GM12865 (cell line): ENCODE measurements around the gene P3H2.

Experiments
- DNase-seq: peaks from one replicate; pipeline ENCODE4 v3.0.0; 2010; ENCODE audit warnings: low read depth
- H3K4me3 ChIP-seq: 2 replicates; pipeline ENCODE4 v1.5.1; 2011; ENCODE audit warnings: mild to moderate bottlenecking, low read depth, low read length, control low read depth
- TF ChIP-seq, protein P1 (sequence below): IDR thresholded peaks from 2 replicates; pipeline ENCODE4 v1.5.1; 2011; ENCODE audit warnings: low read length, control low read depth, low read depth, inconsistent platforms; ENCODE audit not compliant: insufficient read depth; ENCODE audit errors: missing control alignments

P3H2 gene

DNA sequence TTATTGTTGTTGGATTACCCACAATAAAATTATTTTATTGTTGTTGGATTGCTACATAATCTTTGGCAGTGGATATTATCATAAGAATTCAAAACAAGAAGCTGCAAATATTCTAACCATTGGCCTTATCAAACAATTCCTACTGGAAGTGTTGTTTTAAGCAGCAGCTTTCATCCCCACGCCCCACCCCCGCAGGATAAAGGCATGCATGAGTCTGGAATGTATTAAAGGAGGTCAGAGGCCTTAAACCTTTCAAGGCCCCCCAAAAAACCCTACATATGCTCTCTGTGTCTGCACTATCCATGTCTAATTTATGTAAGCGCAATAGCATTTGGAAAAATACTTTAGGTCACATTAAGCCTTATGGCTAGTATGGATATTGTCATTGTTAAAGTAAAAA is 23.1 kb downstream of the P3H2 start:
- TF ChIP-seq, protein P1, sequence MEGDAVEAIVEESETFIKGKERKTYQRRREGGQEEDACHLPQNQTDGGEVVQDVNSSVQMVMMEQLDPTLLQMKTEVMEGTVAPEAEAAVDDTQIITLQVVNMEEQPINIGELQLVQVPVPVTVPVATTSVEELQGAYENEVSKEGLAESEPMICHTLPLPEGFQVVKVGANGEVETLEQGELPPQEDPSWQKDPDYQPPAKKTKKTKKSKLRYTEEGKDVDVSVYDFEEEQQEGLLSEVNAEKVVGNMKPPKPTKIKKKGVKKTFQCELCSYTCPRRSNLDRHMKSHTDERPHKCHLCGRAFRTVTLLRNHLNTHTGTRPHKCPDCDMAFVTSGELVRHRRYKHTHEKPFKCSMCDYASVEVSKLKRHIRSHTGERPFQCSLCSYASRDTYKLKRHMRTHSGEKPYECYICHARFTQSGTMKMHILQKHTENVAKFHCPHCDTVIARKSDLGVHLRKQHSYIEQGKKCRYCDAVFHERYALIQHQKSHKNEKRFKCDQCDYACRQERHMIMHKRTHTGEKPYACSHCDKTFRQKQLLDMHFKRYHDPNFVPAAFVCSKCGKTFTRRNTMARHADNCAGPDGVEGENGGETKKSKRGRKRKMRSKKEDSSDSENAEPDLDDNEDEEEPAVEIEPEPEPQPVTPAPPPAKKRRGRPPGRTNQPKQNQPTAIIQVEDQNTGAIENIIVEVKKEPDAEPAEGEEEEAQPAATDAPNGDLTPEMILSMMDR, result no peak
- peak overlapping the region; percentile 42 for H3K4me3 ChIP-seq
- no peak for DNase-seq

DNA sequence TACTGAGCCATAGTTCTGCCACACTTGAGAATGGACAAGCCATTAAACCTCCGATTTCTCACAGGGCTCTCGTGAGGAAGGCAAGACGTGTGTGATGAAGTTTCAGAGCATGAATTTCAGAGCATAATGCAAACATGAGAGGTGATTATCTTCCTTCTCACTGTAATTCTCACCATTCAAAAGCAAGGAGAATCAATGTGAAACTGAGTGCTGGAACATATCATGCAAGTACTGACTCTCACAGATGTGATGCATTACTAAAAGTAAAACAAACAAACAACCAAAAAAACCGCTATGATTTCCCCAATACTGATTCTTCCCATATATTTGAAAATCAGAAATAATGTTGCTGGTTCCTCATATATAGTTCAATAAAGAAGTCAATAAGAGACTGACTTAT is 23.7 kb downstream of the P3H2 start:
- peak overlapping the region; percentile 42 for H3K4me3 ChIP-seq
- DNase-seq, result peak; percentile 93
- TF ChIP-seq, protein P1, result no peak

DNA sequence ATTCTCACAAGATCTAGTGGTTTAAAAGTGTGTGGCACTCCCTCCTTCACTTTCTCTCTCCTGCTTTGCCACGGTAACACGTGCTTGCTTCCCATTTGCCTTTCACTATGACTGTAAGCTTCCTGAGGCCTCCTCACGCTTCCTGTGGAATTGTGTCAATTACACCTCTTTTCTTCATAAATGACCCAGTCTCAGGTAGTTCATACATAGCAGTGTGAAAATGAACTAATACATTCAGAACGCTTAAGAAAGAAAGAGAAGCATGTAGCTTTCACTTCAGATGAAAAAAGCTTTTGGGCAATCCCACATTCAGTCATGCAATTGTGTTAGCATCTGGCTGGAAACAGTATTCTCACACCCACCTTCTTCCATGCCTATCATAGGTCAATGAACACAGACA is 24.4 kb downstream of the P3H2 start:
- H3K4me3 ChIP-seq, result peak overlapping the region; percentile 42
- DNase-seq, result peak; percentile 92
- TF ChIP-seq, protein P1, result no peak

DNA sequence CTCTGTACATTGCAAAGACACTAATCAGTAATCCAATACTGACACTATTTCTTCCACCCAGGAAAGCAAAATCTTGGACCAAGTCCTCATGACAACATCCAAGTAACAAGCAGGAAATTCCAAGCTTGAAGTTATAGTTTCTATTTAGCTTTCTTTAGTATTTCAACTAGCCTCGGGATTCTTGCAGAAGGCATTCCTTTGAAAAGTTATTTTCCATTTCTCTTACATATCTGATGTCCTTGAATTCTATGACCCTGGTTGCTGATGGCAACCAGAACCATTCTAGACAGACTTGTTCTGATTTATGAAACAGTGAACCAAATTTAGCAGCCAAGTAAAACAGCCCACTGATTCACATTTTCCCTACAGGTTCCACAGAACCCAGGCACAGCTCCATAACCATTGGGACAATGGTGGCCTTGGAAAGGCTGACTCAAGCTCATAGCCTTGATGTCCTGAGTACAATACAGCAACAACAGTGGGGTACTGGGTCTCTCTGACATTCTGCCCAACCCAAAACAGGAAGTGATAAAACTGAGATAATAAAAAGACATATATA is 26.5 kb downstream of the P3H2 start:
- no peak overlapping the region for H3K4me3 ChIP-seq
- TF ChIP-seq, protein P1, result no peak
- no peak for DNase-seq

DNA sequence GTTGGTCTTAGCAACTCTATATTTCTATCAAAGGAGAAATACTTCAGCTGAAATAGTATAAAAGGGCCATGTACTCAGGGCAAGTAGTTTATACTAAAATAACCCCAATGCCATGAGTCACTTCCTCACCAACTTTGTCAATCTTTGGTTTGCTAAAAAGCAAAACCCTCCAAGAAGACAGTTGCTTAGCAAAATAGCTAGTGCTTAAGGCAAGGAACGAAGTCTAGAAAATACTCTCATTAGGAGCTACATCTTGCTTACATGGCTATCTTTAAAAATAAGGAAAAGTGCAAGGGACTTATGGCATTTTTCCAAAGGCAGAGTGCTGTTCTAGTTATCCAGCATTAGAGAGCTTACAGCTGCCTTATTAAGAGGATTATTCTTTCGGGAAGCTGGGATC is 28.4 kb downstream of the P3H2 start:
- DNase-seq, result peak; percentile 50
- TF ChIP-seq, protein P1, result no peak
- H3K4me3 ChIP-seq, result no peak overlapping the region

DNA sequence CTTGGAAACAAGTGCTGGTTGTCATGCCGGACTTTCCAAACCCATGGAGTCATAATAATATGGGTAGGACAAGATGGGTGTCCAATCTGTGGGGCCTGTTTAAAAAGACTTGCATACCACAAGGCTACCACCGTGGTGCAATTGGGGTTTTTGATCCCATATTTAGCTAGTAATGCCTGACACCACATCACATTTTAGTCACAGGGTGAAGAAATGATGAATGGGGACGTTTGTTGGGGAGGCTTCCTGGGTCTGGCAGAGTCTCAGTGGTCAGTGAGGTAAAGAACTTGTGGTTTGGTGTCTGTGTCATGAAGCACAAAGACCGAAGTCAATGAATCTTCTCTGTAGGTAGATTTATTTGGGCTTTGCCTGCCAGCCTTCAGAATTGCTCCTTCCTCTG is 31.0 kb downstream of the P3H2 start:
- TF ChIP-seq, protein P1, result no peak
- DNase-seq, result peak; percentile 95
- no peak overlapping the region for H3K4me3 ChIP-seq

DNA sequence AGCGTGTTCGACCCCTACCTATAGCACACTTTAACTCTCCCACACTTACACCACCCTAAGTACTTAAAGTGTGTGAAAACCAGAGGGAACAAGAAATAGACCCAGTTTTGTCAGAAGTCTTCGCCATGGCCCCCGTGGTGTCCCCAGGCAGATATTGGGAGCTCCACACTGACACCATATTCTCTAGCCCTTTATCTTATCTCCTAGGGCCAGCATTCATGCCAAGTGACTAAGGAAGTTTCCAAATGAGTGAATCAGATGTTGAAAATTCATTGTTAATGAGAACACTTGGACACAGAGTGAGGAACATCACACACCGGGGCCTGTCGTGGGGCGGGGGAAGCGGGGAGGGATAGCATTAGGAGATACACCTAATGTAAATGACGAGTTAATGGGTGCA is 31.8 kb downstream of the P3H2 start:
- DNase-seq, result no peak
- TF ChIP-seq, protein P1, result no peak
- H3K4me3 ChIP-seq, result no peak overlapping the region
